SU-DHL-6 (cell line): ENCODE data around the gene CYSTM1.

Experiments
- CTCF ChIP-seq: fragments of 200-600 bp; sonication (generic); IDR thresholded peaks from one replicate; pipeline ENCODE4 v1.5.1; 2017; ENCODE audit warnings: antibody characterized with exemption, mild to moderate bottlenecking, low read length, moderate library complexity; ENCODE audit not compliant: insufficient read depth, poor library complexity, severe bottlenecking
- EZH2phosphoT487 ChIP-seq: fragments of 200-600 bp; sonication (generic), shearing (Covaris generic); conservative IDR thresholded peaks from 2 replicates; pipeline ENCODE4 v1.6.1; 2018; ENCODE audit warnings: mild to moderate bottlenecking, antibody characterized with exemption, low read length, moderate library complexity, mixed read lengths

- TF ChIP-seq CTCF (no peak), EZH2phosphoT487 (no peak)
Observed at GRCh38 chr5:140256726-140257125, 81.7 kb downstream of the CYSTM1 start.
